ENCODE measurements around the gene AP2A2.

DNA sequence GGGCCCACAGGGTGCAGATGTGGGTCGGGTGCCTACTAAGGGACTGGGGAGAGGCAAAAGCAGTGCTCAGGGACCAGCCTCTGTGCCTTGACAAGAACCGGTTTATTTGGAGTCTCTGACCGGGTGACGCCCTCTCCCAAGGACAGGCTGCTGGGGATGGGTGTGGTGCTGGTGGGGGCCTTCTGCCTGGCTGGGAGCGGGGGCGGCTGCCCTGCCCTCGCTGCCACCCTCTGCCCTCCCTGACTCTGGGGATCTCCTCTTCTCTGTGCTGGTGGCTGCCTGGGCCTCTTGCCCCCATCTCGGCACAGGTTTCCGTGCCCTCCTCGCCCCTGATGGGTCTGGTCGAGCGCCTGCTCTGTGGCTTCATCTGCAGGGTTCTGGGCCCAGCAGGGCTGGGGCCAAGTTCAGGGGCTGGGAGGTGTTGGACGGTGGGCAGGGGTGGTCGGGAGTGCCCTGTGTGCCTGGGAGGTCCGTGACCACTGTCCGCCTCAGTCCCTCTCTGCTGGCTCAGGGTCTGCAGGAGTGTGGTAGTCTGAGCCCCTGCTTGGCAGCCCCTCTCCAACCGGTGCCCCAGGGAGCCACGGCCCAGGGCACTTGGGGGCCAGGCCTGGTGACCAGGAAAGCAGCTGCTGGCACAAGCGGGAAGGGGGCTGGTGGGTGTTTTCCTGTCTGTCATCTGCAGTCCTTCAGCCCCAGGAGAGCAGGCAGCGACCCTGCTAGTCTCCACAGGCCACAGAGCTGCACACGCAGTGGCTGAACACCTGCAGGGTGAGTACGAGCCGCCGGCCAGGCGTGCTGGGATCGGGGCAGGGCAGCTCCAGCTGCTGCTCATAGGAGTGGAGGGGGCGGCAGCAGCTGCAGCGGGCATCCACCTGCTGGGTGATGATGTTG is 87.3 kb downstream of the AP2A2 start:
- TF ChIP-seq, protein P1, sequence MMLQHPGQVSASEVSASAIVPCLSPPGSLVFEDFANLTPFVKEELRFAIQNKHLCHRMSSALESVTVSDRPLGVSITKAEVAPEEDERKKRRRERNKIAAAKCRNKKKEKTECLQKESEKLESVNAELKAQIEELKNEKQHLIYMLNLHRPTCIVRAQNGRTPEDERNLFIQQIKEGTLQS (CRISPR knock-in tag; conservative IDR thresholded peaks at IDR 0.05) = no peak
- TF ChIP-seq, protein P2, sequence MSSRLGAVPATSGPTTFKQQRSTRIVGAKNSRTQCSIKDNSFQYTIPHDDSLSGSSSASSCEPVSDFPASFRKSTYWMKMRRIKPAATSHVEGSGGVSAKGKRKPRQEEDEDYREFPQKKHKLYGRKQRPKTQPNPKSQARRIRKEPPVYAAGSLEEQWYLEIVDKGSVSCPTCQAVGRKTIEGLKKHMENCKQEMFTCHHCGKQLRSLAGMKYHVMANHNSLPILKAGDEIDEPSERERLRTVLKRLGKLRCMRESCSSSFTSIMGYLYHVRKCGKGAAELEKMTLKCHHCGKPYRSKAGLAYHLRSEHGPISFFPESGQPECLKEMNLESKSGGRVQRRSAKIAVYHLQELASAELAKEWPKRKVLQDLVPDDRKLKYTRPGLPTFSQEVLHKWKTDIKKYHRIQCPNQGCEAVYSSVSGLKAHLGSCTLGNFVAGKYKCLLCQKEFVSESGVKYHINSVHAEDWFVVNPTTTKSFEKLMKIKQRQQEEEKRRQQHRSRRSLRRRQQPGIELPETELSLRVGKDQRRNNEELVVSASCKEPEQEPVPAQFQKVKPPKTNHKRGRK (CRISPR knock-in tag; IDR thresholded peaks at IDR 0.05; ENCODE audit: borderline replicate concordance) = no peak
- TF ChIP-seq, protein P3, sequence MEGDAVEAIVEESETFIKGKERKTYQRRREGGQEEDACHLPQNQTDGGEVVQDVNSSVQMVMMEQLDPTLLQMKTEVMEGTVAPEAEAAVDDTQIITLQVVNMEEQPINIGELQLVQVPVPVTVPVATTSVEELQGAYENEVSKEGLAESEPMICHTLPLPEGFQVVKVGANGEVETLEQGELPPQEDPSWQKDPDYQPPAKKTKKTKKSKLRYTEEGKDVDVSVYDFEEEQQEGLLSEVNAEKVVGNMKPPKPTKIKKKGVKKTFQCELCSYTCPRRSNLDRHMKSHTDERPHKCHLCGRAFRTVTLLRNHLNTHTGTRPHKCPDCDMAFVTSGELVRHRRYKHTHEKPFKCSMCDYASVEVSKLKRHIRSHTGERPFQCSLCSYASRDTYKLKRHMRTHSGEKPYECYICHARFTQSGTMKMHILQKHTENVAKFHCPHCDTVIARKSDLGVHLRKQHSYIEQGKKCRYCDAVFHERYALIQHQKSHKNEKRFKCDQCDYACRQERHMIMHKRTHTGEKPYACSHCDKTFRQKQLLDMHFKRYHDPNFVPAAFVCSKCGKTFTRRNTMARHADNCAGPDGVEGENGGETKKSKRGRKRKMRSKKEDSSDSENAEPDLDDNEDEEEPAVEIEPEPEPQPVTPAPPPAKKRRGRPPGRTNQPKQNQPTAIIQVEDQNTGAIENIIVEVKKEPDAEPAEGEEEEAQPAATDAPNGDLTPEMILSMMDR (IDR thresholded peaks at IDR 0.05) = no peak
- TF ChIP-seq, protein P4, sequence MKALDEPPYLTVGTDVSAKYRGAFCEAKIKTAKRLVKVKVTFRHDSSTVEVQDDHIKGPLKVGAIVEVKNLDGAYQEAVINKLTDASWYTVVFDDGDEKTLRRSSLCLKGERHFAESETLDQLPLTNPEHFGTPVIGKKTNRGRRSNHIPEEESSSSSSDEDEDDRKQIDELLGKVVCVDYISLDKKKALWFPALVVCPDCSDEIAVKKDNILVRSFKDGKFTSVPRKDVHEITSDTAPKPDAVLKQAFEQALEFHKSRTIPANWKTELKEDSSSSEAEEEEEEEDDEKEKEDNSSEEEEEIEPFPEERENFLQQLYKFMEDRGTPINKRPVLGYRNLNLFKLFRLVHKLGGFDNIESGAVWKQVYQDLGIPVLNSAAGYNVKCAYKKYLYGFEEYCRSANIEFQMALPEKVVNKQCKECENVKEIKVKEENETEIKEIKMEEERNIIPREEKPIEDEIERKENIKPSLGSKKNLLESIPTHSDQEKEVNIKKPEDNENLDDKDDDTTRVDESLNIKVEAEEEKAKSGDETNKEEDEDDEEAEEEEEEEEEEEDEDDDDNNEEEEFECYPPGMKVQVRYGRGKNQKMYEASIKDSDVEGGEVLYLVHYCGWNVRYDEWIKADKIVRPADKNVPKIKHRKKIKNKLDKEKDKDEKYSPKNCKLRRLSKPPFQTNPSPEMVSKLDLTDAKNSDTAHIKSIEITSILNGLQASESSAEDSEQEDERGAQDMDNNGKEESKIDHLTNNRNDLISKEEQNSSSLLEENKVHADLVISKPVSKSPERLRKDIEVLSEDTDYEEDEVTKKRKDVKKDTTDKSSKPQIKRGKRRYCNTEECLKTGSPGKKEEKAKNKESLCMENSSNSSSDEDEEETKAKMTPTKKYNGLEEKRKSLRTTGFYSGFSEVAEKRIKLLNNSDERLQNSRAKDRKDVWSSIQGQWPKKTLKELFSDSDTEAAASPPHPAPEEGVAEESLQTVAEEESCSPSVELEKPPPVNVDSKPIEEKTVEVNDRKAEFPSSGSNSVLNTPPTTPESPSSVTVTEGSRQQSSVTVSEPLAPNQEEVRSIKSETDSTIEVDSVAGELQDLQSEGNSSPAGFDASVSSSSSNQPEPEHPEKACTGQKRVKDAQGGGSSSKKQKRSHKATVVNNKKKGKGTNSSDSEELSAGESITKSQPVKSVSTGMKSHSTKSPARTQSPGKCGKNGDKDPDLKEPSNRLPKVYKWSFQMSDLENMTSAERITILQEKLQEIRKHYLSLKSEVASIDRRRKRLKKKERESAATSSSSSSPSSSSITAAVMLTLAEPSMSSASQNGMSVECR (CRISPR knock-in tag; IDR thresholded peaks at IDR 0.05; ENCODE audit: borderline replicate concordance) = no peak
- TF ChIP-seq ZNF219 (CRISPR knock-in tag; IDR thresholded peaks at IDR 0.05; ENCODE audit: borderline replicate concordance) (no peak), CREM (CRISPR knock-in tag; IDR thresholded peaks at IDR 0.05) (no peak)
- TF ChIP-seq, protein P5, sequence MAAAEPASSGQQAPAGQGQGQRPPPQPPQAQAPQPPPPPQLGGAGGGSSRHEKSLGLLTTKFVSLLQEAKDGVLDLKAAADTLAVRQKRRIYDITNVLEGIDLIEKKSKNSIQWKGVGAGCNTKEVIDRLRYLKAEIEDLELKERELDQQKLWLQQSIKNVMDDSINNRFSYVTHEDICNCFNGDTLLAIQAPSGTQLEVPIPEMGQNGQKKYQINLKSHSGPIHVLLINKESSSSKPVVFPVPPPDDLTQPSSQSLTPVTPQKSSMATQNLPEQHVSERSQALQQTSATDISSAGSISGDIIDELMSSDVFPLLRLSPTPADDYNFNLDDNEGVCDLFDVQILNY (CRISPR knock-in tag; IDR thresholded peaks at IDR 0.05) = no peak

All from WTC11 (cell line).